HEK293 (cell line): Measurements from ENCODE around the gene FABP7.

Experiments
- SCRT1 ChIP-seq: fragments of 450-650 bp; formaldehyde crosslinking; IDR thresholded peaks from 2 replicates; pipeline ENCODE4 v1.5.1; 2016; ENCODE audit warnings: missing biosample characterization, missing genetic modification characterization, borderline replicate concordance
- ZBTB8A ChIP-seq: fragments of 450-650 bp; formaldehyde crosslinking; IDR thresholded peaks from 2 replicates; pipeline ENCODE4 v1.5.1; 2016; ENCODE audit warnings: missing biosample characterization, missing genetic modification characterization
- ZEB2 ChIP-seq: fragments of 450-650 bp; formaldehyde crosslinking; IDR thresholded peaks from 2 replicates; pipeline ENCODE4 v1.5.1; 2016; ENCODE audit warnings: missing biosample characterization, missing genetic modification characterization
- ZFP37 ChIP-seq: fragments of 450-650 bp; formaldehyde crosslinking; IDR thresholded peaks from 2 replicates; pipeline ENCODE4 v1.5.1; 2016; ENCODE audit warnings: missing biosample characterization, missing genetic modification characterization
- ZNF140 ChIP-seq: fragments of 450-650 bp; formaldehyde crosslinking; IDR thresholded peaks from 2 replicates; pipeline ENCODE4 v1.5.1; 2016; ENCODE audit warnings: missing biosample characterization, missing genetic modification characterization
- TF ChIP-seq, protein P1 (sequence below): fragments of 450-650 bp; formaldehyde crosslinking; IDR thresholded peaks from 2 replicates; pipeline ENCODE4 v1.5.1; 2016; ENCODE audit warnings: missing biosample characterization, missing genetic modification characterization
- TF ChIP-seq, protein P2 (sequence below): fragments of 450-650 bp; formaldehyde crosslinking; IDR thresholded peaks from 2 replicates; pipeline ENCODE4 v1.5.1; 2016; ENCODE audit warnings: missing biosample characterization, missing genetic modification characterization
- TF ChIP-seq, protein P3 (sequence below): fragments of 450-650 bp; formaldehyde crosslinking; IDR thresholded peaks from 2 replicates; pipeline ENCODE4 v1.5.1; 2016; ENCODE audit warnings: missing biosample characterization, missing genetic modification characterization

DNA sequence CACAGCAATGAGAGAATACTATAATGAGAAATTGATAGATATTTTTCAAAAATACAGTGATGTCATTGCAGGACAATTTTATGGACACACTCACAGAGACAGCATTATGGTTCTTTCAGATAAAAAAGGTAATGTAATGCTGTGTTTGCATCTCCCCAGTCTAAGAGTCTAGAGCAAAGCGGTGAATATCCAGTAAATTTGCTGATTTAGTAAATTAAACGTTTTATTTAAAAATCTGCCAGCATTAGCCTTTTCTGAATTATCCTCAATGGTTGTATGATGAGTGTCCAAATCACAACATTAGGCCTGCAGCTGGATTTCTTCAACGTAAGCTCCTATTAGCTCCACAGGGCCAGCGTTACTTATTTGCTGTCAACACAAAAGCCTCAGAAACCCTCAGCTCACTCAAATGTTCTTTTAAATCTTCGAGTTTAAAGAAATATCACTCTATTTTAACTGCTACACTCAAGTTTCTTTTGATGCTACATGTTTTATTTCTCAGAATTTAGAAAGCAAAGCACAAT is 25.5 kb downstream of the FABP7 start:
- TF ChIP-seq ZBTB8A (tag by site-specific recombination): no peak
- TF ChIP-seq, protein P1, sequence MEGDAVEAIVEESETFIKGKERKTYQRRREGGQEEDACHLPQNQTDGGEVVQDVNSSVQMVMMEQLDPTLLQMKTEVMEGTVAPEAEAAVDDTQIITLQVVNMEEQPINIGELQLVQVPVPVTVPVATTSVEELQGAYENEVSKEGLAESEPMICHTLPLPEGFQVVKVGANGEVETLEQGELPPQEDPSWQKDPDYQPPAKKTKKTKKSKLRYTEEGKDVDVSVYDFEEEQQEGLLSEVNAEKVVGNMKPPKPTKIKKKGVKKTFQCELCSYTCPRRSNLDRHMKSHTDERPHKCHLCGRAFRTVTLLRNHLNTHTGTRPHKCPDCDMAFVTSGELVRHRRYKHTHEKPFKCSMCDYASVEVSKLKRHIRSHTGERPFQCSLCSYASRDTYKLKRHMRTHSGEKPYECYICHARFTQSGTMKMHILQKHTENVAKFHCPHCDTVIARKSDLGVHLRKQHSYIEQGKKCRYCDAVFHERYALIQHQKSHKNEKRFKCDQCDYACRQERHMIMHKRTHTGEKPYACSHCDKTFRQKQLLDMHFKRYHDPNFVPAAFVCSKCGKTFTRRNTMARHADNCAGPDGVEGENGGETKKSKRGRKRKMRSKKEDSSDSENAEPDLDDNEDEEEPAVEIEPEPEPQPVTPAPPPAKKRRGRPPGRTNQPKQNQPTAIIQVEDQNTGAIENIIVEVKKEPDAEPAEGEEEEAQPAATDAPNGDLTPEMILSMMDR (tag by site-specific recombination): no peak
- TF ChIP-seq ZNF140 (tag by site-specific recombination): no peak
- TF ChIP-seq, protein P2, sequence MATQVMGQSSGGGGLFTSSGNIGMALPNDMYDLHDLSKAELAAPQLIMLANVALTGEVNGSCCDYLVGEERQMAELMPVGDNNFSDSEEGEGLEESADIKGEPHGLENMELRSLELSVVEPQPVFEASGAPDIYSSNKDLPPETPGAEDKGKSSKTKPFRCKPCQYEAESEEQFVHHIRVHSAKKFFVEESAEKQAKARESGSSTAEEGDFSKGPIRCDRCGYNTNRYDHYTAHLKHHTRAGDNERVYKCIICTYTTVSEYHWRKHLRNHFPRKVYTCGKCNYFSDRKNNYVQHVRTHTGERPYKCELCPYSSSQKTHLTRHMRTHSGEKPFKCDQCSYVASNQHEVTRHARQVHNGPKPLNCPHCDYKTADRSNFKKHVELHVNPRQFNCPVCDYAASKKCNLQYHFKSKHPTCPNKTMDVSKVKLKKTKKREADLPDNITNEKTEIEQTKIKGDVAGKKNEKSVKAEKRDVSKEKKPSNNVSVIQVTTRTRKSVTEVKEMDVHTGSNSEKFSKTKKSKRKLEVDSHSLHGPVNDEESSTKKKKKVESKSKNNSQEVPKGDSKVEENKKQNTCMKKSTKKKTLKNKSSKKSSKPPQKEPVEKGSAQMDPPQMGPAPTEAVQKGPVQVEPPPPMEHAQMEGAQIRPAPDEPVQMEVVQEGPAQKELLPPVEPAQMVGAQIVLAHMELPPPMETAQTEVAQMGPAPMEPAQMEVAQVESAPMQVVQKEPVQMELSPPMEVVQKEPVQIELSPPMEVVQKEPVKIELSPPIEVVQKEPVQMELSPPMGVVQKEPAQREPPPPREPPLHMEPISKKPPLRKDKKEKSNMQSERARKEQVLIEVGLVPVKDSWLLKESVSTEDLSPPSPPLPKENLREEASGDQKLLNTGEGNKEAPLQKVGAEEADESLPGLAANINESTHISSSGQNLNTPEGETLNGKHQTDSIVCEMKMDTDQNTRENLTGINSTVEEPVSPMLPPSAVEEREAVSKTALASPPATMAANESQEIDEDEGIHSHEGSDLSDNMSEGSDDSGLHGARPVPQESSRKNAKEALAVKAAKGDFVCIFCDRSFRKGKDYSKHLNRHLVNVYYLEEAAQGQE (tag by site-specific recombination): no peak
- TF ChIP-seq, protein P3, sequence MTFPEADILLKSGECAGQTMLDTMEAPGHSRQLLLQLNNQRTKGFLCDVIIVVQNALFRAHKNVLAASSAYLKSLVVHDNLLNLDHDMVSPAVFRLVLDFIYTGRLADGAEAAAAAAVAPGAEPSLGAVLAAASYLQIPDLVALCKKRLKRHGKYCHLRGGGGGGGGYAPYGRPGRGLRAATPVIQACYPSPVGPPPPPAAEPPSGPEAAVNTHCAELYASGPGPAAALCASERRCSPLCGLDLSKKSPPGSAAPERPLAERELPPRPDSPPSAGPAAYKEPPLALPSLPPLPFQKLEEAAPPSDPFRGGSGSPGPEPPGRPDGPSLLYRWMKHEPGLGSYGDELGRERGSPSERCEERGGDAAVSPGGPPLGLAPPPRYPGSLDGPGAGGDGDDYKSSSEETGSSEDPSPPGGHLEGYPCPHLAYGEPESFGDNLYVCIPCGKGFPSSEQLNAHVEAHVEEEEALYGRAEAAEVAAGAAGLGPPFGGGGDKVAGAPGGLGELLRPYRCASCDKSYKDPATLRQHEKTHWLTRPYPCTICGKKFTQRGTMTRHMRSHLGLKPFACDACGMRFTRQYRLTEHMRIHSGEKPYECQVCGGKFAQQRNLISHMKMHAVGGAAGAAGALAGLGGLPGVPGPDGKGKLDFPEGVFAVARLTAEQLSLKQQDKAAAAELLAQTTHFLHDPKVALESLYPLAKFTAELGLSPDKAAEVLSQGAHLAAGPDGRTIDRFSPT (tag by site-specific recombination): no peak
- no peak for TF ChIP-seq ZEB2
- no peak for TF ChIP-seq SCRT1 (tag by site-specific recombination)
- no peak for TF ChIP-seq ZFP37
